Astrocyte (in vitro differentiated cells and primary cell): Measurements from ENCODE around the gene HECTD4.

Experiments used
- EZH2 ChIP-seq: IDR thresholded peaks from 2 replicates; pipeline ENCODE4 v1.6.1; 2012; ENCODE audit warnings: mild to moderate bottlenecking, low read length, inconsistent platforms; ENCODE audit not compliant: insufficient read depth
- TF ChIP-seq, protein P1 (sequence below): IDR thresholded peaks from 2 replicates; pipeline ENCODE4 v1.5.1; 2011; ENCODE audit warnings: low read depth, mild to moderate bottlenecking, inconsistent platforms, low read length, moderate library complexity; ENCODE audit not compliant: insufficient read depth

DNA sequence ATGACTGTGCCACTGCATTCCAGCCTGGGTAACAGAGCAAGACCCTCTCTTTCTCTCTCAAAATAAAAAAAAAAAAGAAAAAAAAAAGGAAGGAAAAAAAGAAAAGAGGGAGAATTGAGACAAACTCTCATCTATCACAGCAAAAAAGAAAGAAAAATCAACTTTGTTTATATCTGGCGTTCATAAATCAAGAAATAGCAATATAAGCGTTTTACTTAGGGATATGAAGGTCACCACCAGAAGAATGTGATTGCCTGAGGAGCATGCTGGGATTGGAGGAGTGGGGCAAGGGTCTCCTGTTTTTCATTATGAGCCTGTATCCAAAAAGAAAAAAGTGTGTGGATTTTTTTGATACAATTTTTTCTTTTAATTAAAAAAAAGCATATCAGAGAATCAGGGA lies 78.4 kb downstream of the HECTD4 start:
- TF ChIP-seq, protein P1, sequence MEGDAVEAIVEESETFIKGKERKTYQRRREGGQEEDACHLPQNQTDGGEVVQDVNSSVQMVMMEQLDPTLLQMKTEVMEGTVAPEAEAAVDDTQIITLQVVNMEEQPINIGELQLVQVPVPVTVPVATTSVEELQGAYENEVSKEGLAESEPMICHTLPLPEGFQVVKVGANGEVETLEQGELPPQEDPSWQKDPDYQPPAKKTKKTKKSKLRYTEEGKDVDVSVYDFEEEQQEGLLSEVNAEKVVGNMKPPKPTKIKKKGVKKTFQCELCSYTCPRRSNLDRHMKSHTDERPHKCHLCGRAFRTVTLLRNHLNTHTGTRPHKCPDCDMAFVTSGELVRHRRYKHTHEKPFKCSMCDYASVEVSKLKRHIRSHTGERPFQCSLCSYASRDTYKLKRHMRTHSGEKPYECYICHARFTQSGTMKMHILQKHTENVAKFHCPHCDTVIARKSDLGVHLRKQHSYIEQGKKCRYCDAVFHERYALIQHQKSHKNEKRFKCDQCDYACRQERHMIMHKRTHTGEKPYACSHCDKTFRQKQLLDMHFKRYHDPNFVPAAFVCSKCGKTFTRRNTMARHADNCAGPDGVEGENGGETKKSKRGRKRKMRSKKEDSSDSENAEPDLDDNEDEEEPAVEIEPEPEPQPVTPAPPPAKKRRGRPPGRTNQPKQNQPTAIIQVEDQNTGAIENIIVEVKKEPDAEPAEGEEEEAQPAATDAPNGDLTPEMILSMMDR = no peak
- TF ChIP-seq EZH2 = no peak
